ENCODE measurements around the gene COX19. TPM values are rescaled to one million over a fixed set of nuclear protein-coding genes. Genes with fewer than 3 reads are reported as not detected.
A peak's percentile ranks its signal among the peaks of the same experiment; 100 is the strongest.

The COX19 gene
- polyA plus RNA-seq, 1 of the 3 experiments (the other 2 are of a cell fraction), result 7.6 TPM

GRCh38 chr7:957418-958220 lies 17.7 kb downstream of the COX19 start:
- Histone ChIP-seq H3K36me3 (replicated peaks in 1 of 2; ENCODE audit: control insufficient read depth in 1 of 2, insufficient read depth in 2 of 2, low read length in 1 of 2) (no peaks in the 10 kb centered on the region), H4K20me1 (ENCODE audit: insufficient read depth) (0 out of 2 replicates have a peak, but pooled peaks cover 7% of the 10 kb centered on the region), H3K27me3 (ENCODE audit: insufficient read depth) (peaks cover 11% of the 10 kb centered on the region; the same call in 1 of the 2 replicates), H3K4me1 (ENCODE audit: control insufficient read depth in 1 of 2, insufficient read depth in 2 of 2, low read depth in 1 of 2, low read length in 1 of 2) (peaks cover 0 to 4% of the 10 kb centered on the region in 2 experiments; a peak in 1 of 4 replicates), H2AFZ (ENCODE audit: low read depth) (no peak overlapping the region), H3K9ac (no peak overlapping the region), H3K4me2 (no peak overlapping the region), H3K9me2 (no peaks in the 10 kb centered on the region), H3K4me3 (ENCODE audit: low read depth in 2 of 2, low read length in 1 of 2) (no peak overlapping the region), H3K27ac (ENCODE audit: low read depth in 2 of 2, low read length in 1 of 2) (no peak overlapping the region), H3K9me3 (no peaks in the 10 kb centered on the region), H3K79me2 (ENCODE audit: insufficient read depth) (no peaks in the 10 kb centered on the region), H3F3A (replicated peaks; ENCODE audit: insufficient read depth) (no peaks in the 10 kb centered on the region)
- TF ChIP-seq USF1 (IDR thresholded peaks at IDR 0.05; ENCODE audit: borderline replicate concordance, low read depth) (no peak), JUND (IDR thresholded peaks at IDR 0.05) (no peak), CHD2 (IDR thresholded peaks at IDR 0.05; ENCODE audit: low read length, partially characterized antibody) (no peak), RXRA (IDR thresholded peaks at IDR 0.05; ENCODE audit: borderline replicate concordance, low read depth) (no peak), NFIC (IDR thresholded peaks at IDR 0.05; ENCODE audit: borderline replicate concordance) (no peak), TCF12 (IDR thresholded peaks at IDR 0.05) (no peak), GATA2 (CRISPR knock-in tag; IDR thresholded peaks at IDR 0.05) (no peak), ELF1 (IDR thresholded peaks at IDR 0.05) (no peak), GABPA (IDR thresholded peaks at IDR 0.05; ENCODE audit: low read depth) (no peak), ZBTB33 (IDR thresholded peaks at IDR 0.05; ENCODE audit: borderline replicate concordance, low read depth) (no peak)
- DNase-seq, result peak; percentile 34
- POLR2A ChIA-PET, result no interaction called here
- CTCF ChIA-PET, result interaction anchor here (0.7 to 11.7 kb wide), 11 partner anchors 12 to 218 kb away, joined by 3 to 99 read pairs (median 3); partner anchors contain the start of genes COX19 and GPR146
- WGBS (ENCODE audit: low lambda C conversion rate), result 87% methylated on average over 20 of the region's 32 CpGs

- Histone ChIP-seq H3F3A (replicated peaks; ENCODE audit: insufficient read depth) (no peaks in the 10 kb centered on the region), H3K27me3 (ENCODE audit: insufficient read depth) (peaks cover 11% of the 10 kb centered on the region; the same call in 1 of the 2 replicates), H2AFZ (ENCODE audit: low read depth) (no peak overlapping the region), H4K20me1 (ENCODE audit: insufficient read depth) (0 out of 2 replicates have a peak, but pooled peaks cover 7% of the 10 kb centered on the region), H3K79me2 (ENCODE audit: insufficient read depth) (no peaks in the 10 kb centered on the region), H3K27ac (ENCODE audit: low read depth in 2 of 2, low read length in 1 of 2) (no peak overlapping the region), H3K9me3 (no peaks in the 10 kb centered on the region), H3K36me3 (replicated peaks in 1 of 2; ENCODE audit: control insufficient read depth in 1 of 2, insufficient read depth in 2 of 2, low read length in 1 of 2) (no peaks in the 10 kb centered on the region), H3K9ac (no peak overlapping the region), H3K4me2 (no peak overlapping the region), H3K4me1 (ENCODE audit: control insufficient read depth in 1 of 2, insufficient read depth in 2 of 2, low read depth in 1 of 2, low read length in 1 of 2) (peaks cover 0 to 4% of the 10 kb centered on the region in 2 experiments; a peak in 1 of 4 replicates), H3K9me2 (no peaks in the 10 kb centered on the region), H3K4me3 (ENCODE audit: low read depth in 2 of 2, low read length in 1 of 2) (no peak overlapping the region)
- no peak for TF ChIP-seq EZH2phosphoT487 (IDR thresholded peaks at IDR 0.05; ENCODE audit: borderline replicate concordance, low read depth)
- TF ChIP-seq POLR2AphosphoS5 (IDR thresholded peaks at IDR 0.05; ENCODE audit: low read depth, low read length), result no peak
- TF ChIP-seq RCOR1 (IDR thresholded peaks at IDR 0.05; ENCODE audit: low read length), result no peak
- no peak for TF ChIP-seq ZBTB33 (IDR thresholded peaks at IDR 0.05; ENCODE audit: borderline replicate concordance, low read depth)
- no peak for TF ChIP-seq SMC3 (IDR thresholded peaks at IDR 0.05; ENCODE audit: low read depth, low read length)
- no peak for TF ChIP-seq PBX3 (IDR thresholded peaks at IDR 0.05)
- no peak for TF ChIP-seq IRF3 (IDR thresholded peaks at IDR 0.05; ENCODE audit: low read depth, low read length)
- no peak for TF ChIP-seq RFX5 (IDR thresholded peaks at IDR 0.05; ENCODE audit: low read length)
- no peak for TF ChIP-seq CHD2 (IDR thresholded peaks at IDR 0.05; ENCODE audit: low read length, partially characterized antibody)
- TF ChIP-seq ELF1 (IDR thresholded peaks at IDR 0.05), result no peak
- no peak for TF ChIP-seq RAD21 (IDR thresholded peaks at IDR 0.05; ENCODE audit: low read length)
- 81% methylated on average over 7 of the region's 10 CpGs for WGBS (ENCODE audit: low lambda C conversion rate)
- CTCF ChIA-PET, result interaction anchor here (0.8 to 11.7 kb wide), 6 partner anchors 9 to 47 kb away, joined by 3 to 99 read pairs (median 4); no protein-coding TSS in a partner anchor
- peak; percentile 20 for DNase-seq
- POLR2A ChIA-PET, result interaction anchor here (0.7 kb wide), 1 partner anchor 49 kb away, joined by 3 read pairs; no protein-coding TSS in a partner anchor
Measured at GRCh38 chr7:956031-956430, 19.3 kb downstream of the COX19 start.
